G401.6 (cell line): Measurements from ENCODE around the gene CMIP.

ENCODE experiments used
- FAIRE-seq: peaks from 2 replicates; lab custom pipeline; 2012; peaks lifted over from hg19 to GRCh38; lab: Jason Lieb, UNC

Gene CMIP

DNA sequence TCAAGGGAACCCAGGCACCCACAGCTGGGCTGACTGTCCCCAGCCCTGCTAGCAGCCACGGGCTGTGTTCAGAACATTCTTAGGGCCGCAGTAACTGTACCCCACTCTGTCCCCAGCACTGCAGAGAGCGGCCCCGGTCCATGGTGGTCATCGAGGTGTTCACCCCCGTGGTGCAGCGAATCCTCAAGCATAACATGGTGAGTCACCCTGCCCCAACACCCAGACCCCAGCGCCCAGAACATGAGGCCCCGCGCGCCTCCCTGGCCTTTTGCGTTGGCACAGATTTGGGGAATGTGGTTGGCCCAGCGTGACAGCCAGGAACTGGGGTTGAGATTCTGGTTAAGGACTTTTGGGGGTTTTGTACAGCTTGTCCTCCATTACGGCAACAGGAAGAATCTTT, 219.5 kb downstream of the CMIP start:
- FAIRE-seq: no peak

- FAIRE-seq: no peak
Observed at GRCh38 chr16:81665588-81665987, 221.0 kb downstream of the CMIP start.

GRCh38 chr16:81666113-81666512, 221.5 kb downstream of the CMIP start:
- no peak for FAIRE-seq

DNA sequence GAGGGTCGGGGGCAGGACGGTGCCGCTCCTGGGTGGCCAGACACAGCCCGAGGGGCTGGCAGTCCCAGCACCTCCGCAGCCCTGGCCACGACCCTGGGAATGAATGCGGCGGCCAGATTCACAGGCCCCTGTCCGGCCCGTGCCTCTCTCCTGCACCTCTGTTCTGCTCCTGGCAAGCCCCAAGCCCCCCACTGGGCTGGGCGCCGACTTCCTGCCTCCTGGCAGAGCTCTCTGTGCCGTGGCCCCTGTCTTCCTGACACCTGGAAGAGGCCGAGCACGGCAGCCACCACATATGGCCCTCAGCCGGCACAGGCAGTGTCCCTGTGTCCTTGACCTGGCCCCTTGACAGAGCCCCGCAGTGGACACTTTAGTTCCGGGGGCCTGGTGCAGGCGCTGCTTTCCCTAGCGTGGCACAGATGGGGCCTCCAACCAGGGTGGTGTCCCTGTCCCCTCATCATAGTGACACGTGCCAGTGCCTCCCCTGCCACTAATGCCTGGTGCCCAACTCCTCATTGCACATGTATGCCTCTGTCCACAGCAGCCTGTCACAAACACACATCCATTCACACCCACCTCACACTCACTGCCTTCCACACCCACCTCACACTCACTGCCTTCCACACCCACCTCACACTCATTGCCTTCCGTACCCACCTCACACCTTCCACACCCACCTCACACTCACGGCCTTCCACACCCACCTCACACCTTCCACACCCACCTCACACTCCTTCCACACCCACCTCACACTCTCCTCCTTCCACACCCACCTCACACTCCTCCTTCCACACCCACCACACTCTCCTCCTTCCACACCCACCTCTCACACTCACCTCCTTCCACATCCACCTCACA, 223.9 kb downstream of the CMIP start:
- no peak for FAIRE-seq

DNA sequence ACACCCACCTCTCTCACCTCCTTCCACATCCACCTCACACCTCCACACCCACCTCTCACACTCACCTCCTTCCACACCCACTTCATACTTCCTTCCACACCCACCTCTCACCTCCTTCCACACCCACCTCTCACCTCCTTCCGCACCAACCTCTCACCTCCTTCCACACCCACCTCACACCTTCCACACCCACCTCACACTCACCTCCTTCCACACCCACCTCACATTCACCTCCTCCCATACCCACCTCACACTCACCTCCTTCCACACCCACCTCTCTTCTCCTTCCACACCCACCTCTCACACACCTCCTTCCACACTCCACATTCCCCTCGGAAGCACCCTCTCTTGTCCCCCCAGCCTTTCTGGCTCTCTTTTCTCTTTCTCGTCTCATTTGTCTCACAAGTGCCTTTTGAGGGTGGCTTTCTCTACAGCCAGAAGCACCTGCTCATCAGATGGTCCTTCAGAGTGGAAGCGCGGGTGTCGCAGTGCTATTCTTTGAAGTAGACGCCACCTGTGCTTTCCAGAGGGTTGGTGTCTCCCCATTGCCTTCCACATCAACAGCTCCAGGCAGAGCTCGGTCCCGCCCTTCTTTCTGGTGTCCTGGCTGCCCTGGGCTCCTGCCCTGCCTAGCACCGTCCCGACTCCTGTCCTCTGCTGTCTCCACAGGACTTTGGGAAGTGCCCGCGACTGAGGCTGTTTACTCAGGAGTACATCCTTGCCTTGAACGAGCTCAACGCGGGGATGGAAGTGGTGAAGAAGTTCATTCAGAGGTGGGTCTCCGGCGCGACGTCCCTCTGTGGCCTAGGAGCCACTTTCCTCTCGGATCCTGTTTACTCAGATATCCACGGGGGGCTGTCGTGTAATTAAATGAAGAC, 225.1 kb downstream of the CMIP start:
- no peak for FAIRE-seq

DNA sequence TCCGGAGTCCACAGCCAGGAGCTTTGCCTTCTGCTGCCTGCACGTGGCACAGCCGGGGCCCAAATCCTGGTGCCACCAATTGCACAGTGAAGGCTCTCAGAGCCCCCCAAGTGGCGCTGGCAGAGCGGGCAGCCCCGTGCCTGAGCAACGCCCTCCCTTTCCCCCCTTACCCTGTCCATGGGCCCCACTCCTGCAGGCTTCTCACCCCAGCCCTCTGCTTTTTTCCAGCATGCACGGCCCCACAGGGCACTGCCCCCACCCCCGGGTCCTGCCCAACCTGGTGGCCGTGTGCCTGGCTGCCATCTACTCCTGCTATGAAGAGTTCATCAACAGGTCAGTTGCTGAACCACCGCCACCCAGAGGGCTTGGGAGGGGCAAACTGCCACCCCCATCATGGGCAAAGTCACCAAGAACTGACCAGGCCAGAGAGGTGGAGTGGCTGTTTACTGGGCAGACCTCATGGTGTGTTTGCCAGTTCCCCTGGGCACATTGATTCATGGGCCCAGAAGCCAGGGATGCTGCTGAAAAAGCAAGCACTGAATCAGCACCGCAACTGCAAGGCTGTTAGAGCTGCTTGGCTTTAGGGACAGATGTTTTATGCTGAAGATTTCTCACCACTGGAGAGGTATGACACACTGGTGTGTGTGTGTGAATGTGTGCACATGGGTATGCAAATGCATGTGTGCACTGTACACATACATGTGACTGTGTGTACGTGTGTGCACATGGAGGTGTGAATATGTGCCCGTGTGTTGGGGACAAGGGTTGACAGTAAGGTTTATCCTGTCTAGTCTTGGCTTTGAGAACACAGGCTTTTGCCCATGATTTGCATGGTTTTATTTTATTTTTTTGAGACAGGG, 227.4 kb downstream of the CMIP start:
- no peak for FAIRE-seq

DNA sequence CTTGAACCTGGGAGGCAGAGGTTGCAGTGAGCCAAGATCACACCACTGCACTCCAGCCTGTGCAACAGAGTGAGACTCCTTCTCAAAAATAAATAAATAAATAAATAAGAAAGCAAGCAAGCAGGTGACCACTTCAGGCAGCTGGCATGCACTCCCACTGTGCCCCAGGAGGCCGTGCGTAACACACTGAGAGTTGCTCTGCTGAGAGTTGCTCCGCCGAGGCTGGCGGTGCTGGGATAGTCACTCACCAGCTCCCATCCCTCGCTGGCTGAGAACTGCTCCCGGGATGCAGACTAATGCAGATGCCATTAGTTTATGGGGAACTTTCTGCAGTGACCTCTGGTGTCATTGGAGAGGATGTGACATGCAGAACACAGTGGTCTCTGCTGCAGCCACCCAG, 228.8 kb downstream of the CMIP start:
- no peak for FAIRE-seq

DNA sequence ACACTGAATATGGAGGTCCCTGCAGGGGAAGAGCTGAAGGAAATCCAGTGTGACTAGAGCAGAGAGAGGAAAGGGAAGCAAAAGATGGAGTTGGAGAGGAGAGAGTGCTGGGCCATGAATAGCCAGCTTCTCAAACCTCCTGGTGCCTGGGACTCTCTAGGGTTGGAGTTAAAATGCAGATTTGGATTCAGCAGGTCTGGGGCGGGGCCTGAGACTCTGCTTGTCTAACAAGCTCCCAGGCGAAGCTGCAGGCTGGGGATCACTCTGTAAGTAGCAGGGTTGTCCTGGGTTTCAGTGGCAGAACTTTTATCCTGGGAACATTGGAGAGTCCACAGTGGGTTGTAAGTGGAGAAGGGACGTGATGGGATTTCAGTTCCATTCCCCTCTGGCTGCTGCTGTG, 231.1 kb downstream of the CMIP start:
- FAIRE-seq: no peak

DNA sequence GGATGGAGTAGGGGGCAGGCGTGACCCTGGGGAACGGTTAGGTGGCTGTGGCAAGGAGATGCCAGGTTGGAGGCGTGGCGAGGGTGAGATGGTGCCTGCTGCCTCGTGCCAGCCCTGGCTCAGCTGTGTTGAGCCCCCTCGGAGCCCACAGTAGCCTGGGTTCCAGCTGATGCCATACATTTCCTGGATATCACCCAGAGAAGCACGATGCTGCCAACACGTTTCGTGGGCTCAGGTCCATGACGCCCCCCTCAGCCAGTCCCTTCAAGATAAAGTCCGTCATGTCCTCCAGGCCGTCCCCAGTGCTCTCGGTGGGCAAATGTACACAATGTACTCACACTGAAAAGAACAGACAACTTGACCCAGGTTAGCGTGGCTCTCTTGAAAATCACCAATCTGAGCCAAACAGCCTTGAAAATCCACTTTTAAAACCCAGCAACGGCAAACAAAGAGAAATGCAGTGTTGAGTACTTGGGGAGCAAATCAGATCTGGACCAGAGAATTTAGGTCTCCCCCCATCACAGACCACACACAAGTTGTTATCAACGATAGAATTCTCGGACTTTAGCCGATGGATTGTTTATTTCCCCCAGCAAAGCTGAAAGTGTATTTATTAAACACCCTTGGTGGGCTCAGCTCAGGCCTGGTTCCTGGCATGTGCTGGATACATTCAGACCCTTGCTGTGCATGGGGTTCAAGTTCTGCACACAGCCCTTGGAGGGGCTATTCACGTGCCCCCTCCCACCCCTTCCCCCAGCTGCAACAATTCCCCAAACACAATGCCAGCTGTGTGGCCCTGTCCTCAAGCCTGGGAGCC, 231.7 kb downstream of the CMIP start:
- no peak for FAIRE-seq

DNA sequence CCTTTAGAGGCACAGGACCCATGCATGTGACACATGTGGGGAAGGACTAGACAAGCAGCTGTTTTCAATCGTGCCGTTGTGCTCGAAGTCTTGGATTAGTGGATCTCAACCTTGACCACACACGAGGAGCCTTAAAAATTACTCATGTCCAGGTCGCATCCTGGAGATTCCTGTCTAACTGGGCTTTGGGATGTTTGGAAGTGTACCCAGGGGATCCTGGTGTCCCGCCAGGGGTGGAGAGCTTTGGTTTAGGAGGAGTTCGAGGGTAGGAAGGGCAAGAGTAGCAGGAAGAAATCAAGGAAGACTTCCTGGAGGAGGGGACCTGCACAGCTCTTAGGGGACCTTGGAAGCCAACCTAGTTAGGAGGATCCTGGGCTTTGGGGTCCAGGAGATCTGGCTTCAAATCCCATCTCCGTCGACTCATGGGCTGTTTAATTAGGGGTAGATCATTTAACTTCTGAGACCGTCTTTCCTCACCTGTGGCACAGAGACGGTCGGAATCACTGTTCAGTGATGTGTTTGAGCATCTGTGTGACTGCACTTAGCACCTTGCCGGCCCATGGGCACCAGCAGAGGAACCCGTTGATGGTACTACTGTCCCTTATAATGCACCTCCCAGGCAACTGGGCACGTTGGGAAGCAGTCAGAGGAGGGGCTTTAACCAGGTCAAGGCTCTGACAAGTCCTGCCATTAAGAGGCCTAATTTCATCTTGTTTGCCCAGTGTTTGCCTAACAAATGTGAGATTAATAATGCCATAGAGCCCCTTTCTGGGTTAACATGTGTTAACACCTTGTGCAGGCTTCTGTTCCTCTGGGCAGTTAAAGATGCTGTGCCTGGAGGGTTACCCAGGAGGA, 232.5 kb downstream of the CMIP start:
- FAIRE-seq: no peak

- no peak for FAIRE-seq
Observed at GRCh38 chr16:81678326-81679095, 233.9 kb downstream of the CMIP start.

GRCh38 chr16:81679721-81680430, 235.3 kb downstream of the CMIP start:
- no peak for FAIRE-seq

GRCh38 chr16:81680444-81681275, 236.1 kb downstream of the CMIP start:
- no peak for FAIRE-seq

DNA sequence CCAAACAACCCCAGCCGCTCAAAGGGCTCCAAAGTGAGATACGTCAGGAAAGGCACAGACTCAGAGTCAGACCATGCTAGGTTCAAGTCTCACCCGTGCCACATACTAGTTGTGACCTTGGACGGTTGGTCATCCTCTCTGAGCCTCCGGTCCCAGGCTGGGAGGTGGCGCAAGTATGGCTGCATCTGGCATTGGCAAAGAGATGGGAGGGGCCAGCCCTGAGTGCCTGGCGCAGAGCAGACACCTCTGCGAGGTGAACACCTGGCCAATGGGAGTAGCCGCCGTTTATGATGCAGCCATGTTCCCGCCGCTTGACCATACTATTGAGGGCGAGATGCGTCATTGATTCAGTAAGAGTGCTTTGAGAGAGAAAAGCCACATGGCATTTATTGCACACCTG, 236.7 kb downstream of the CMIP start:
- no peak for FAIRE-seq

GRCh38 chr16:81684242-81684837, 239.7 kb downstream of the CMIP start:
- no peak for FAIRE-seq

DNA sequence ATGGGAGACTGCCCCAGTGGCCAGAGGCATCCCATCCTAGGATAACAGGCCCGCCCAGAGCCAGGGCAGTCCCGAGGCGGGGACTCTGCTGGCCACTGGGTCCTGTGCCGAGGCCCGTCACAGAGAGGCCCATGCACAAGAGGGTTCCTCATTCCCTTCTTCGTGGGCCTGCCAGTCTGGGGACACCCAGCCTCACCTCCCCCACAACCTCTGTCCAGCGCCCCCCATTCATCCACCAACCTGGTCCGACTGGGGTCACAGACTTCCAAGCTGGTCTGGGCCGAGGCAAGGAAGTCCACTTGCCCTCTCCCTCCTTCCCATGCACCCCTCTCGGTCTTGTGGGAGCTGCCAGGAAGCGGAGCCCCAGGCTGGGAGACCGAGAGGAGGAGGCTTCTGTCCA, 240.3 kb downstream of the CMIP start:
- no peak for FAIRE-seq

- no peak for FAIRE-seq
Observed at GRCh38 chr16:81686391-81687130, 242.0 kb downstream of the CMIP start.
